IMR-90 (cell line): ENCODE results near the gene PHLDA2.

Source experiments
- CEBPB ChIP-seq: IDR thresholded peaks from 2 replicates; pipeline ENCODE4 v1.6.1; 2012; ENCODE audit warnings: low read depth, low read length, improper control_type of control experiment
- CHD1 ChIP-seq: IDR thresholded peaks from 2 replicates; pipeline ENCODE4 v1.6.1; 2012; ENCODE audit warnings: low read depth, low read length, improper control_type of control experiment
- CTCF ChIP-seq: conservative IDR thresholded peaks from 2 replicates; pipeline ENCODE4 v1.5.1; 2012; ENCODE audit warnings: mild to moderate bottlenecking, low read depth, low read length, improper control_type of control experiment
- MAFK ChIP-seq: IDR thresholded peaks from 2 replicates; pipeline ENCODE4 v1.6.1; 2012; ENCODE audit warnings: low read depth, low read length, improper control_type of control experiment
- MXI1 ChIP-seq: IDR thresholded peaks from 2 replicates; pipeline ENCODE4 v1.6.1; 2012; ENCODE audit warnings: low read depth, mild to moderate bottlenecking, low read length, moderate library complexity, borderline replicate concordance
- POLR2A ChIP-seq: IDR thresholded peaks from 2 replicates; pipeline ENCODE4 v1.6.1; 2012; ENCODE audit warnings: mild to moderate bottlenecking, low read depth, low read length
- RAD21 ChIP-seq: IDR thresholded peaks from 2 replicates; pipeline ENCODE4 v1.6.1; 2012; ENCODE audit warnings: low read length, improper control_type of control experiment
- RCOR1 ChIP-seq: IDR thresholded peaks from 2 replicates; pipeline ENCODE4 v1.6.1; 2012; ENCODE audit warnings: mild to moderate bottlenecking, low read length, improper control_type of control experiment; ENCODE audit not compliant: insufficient replicate concordance
- RFX5 ChIP-seq: IDR thresholded peaks from 2 replicates; pipeline ENCODE4 v1.8.0; 2012; ENCODE audit warnings: low read depth, mild to moderate bottlenecking, low read length, moderate library complexity
- SMC3 ChIP-seq: fragments of 150-350 bp; IDR thresholded peaks from 2 replicates; pipeline ENCODE4 v1.6.1; 2016; ENCODE audit warnings: low read depth, mild to moderate bottlenecking, antibody characterized with exemption, low read length, moderate library complexity
- USF2 ChIP-seq: fragments of 150-350 bp; IDR thresholded peaks from 2 replicates; pipeline ENCODE4 v1.6.1; 2017; ENCODE audit warnings: mild to moderate bottlenecking, antibody characterized with exemption, low read length, low read depth

- TF ChIP-seq CTCF (no peak), RAD21 (no peak), POLR2A (no peak), RCOR1 (no peak), CEBPB (no peak), USF2 (no peak), MAFK (no peak), RFX5 (no peak), CHD1 (no peak), SMC3 (no peak), MXI1 (no peak)
Observed at GRCh38 chr11:2917842-2918490, 11.3 kb downstream of the PHLDA2 start.
